ENCODE data around the gene RBM15B.

- TF ChIP-seq CTCF (conservative IDR thresholded peaks at IDR 0.05; ENCODE audit: low read depth in 2 of 2) (no peak), REST (IDR thresholded peaks at IDR 0.05; ENCODE audit: unreplicated experiment) (no peak), EZH2 (IDR thresholded peaks at IDR 0.05; ENCODE audit: low read depth, unreplicated experiment) (no peak), POLR2AphosphoS5 (IDR thresholded peaks at IDR 0.05; ENCODE audit: low read depth) (no peak)
Measured at GRCh38 chr3:51386159-51386851, 4.8 kb upstream of the RBM15B start.
